ENCODE results near the gene RECQL5. TPM values are rescaled to one million over a fixed set of nuclear protein-coding genes. Genes with fewer than 3 reads are reported as not detected.

Gene RECQL5
- total and polyA plus RNA-seq, 2 of the 8 experiments (the other 6 are each of a cell fraction or from before 2014, with no cell fraction given), result 15.1 to 41.1 TPM

DNA sequence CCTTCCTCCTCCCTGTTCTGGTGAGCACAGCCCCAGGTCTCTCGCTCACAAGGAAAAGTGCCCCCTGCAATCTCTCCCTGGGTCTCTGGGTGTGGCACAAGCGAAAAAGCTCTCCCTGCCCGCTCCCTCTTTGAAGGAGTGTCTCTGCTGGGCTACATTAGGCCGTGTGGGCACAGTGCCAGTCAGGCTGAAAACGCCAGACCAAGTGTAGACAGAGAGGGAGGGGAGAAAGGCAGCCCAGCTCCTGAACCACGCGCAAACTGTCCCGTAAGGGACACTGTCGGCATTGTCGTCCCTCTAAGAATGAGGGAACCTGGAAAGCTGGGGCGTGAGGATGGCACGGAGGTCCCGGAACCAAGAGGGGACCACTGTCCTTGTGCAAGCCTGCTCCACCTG is 29.8 kb downstream of the RECQL5 start (continued):
- TF ChIP-seq, protein P1, sequence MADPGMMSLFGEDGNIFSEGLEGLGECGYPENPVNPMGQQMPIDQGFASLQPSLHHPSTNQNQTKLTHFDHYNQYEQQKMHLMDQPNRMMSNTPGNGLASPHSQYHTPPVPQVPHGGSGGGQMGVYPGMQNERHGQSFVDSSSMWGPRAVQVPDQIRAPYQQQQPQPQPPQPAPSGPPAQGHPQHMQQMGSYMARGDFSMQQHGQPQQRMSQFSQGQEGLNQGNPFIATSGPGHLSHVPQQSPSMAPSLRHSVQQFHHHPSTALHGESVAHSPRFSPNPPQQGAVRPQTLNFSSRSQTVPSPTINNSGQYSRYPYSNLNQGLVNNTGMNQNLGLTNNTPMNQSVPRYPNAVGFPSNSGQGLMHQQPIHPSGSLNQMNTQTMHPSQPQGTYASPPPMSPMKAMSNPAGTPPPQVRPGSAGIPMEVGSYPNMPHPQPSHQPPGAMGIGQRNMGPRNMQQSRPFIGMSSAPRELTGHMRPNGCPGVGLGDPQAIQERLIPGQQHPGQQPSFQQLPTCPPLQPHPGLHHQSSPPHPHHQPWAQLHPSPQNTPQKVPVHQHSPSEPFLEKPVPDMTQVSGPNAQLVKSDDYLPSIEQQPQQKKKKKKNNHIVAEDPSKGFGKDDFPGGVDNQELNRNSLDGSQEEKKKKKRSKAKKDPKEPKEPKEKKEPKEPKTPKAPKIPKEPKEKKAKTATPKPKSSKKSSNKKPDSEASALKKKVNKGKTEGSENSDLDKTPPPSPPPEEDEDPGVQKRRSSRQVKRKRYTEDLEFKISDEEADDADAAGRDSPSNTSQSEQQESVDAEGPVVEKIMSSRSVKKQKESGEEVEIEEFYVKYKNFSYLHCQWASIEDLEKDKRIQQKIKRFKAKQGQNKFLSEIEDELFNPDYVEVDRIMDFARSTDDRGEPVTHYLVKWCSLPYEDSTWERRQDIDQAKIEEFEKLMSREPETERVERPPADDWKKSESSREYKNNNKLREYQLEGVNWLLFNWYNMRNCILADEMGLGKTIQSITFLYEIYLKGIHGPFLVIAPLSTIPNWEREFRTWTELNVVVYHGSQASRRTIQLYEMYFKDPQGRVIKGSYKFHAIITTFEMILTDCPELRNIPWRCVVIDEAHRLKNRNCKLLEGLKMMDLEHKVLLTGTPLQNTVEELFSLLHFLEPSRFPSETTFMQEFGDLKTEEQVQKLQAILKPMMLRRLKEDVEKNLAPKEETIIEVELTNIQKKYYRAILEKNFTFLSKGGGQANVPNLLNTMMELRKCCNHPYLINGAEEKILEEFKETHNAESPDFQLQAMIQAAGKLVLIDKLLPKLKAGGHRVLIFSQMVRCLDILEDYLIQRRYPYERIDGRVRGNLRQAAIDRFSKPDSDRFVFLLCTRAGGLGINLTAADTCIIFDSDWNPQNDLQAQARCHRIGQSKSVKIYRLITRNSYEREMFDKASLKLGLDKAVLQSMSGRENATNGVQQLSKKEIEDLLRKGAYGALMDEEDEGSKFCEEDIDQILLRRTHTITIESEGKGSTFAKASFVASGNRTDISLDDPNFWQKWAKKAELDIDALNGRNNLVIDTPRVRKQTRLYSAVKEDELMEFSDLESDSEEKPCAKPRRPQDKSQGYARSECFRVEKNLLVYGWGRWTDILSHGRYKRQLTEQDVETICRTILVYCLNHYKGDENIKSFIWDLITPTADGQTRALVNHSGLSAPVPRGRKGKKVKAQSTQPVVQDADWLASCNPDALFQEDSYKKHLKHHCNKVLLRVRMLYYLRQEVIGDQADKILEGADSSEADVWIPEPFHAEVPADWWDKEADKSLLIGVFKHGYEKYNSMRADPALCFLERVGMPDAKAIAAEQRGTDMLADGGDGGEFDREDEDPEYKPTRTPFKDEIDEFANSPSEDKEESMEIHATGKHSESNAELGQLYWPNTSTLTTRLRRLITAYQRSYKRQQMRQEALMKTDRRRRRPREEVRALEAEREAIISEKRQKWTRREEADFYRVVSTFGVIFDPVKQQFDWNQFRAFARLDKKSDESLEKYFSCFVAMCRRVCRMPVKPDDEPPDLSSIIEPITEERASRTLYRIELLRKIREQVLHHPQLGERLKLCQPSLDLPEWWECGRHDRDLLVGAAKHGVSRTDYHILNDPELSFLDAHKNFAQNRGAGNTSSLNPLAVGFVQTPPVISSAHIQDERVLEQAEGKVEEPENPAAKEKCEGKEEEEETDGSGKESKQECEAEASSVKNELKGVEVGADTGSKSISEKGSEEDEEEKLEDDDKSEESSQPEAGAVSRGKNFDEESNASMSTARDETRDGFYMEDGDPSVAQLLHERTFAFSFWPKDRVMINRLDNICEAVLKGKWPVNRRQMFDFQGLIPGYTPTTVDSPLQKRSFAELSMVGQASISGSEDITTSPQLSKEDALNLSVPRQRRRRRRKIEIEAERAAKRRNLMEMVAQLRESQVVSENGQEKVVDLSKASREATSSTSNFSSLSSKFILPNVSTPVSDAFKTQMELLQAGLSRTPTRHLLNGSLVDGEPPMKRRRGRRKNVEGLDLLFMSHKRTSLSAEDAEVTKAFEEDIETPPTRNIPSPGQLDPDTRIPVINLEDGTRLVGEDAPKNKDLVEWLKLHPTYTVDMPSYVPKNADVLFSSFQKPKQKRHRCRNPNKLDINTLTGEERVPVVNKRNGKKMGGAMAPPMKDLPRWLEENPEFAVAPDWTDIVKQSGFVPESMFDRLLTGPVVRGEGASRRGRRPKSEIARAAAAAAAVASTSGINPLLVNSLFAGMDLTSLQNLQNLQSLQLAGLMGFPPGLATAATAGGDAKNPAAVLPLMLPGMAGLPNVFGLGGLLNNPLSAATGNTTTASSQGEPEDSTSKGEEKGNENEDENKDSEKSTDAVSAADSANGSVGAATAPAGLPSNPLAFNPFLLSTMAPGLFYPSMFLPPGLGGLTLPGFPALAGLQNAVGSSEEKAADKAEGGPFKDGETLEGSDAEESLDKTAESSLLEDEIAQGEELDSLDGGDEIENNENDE (IDR thresholded peaks at IDR 0.05; ENCODE audit: insufficient replicate concordance, low read length), result no peak
- no peak for TF ChIP-seq SIX5 (IDR thresholded peaks at IDR 0.05; ENCODE audit: low read depth, low read length)
- no peak for TF ChIP-seq RXRA (IDR thresholded peaks at IDR 0.05; ENCODE audit: insufficient read depth, low read depth, low read length)
- TF ChIP-seq BCL11A (IDR thresholded peaks at IDR 0.05; ENCODE audit: low read depth in 2 of 2, low read length in 2 of 2), result no peak
- no peak for TF ChIP-seq FOSL1 (IDR thresholded peaks at IDR 0.05; ENCODE audit: insufficient read depth, low read depth, low read length)
- TF ChIP-seq RBBP5 (IDR thresholded peaks at IDR 0.05; ENCODE audit: borderline replicate concordance, low read depth, low read length), result no peak
- TF ChIP-seq SIN3A (conservative IDR thresholded peaks at IDR 0.05 in 1 of 2, IDR thresholded peaks at IDR 0.05 in 1 of 2; ENCODE audit: low read depth in 1 of 2, low read length in 2 of 2), result no peak
- no peak for TF ChIP-seq CBX5 (IDR thresholded peaks at IDR 0.05; ENCODE audit: low read depth, low read length)
- TF ChIP-seq JUN (IDR thresholded peaks at IDR 0.05; ENCODE audit: low read depth, low read length), result no peak
- TF ChIP-seq KDM4A (IDR thresholded peaks at IDR 0.05; ENCODE audit: low read depth, low read length, severe bottlenecking), result no peak
- TF ChIP-seq, protein P2, sequence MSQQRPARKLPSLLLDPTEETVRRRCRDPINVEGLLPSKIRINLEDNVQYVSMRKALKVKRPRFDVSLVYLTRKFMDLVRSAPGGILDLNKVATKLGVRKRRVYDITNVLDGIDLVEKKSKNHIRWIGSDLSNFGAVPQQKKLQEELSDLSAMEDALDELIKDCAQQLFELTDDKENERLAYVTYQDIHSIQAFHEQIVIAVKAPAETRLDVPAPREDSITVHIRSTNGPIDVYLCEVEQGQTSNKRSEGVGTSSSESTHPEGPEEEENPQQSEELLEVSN (IDR thresholded peaks at IDR 0.05), result no peak

Measured in H1 (cell line).